ELF-1 (cell line): ENCODE results near the gene COG5.

Source experiments
- DNase-seq: peaks from one replicate; pipeline ENCODE4 v3.0.0-alpha.2; 2016; ENCODE audit warnings: low read depth, low spot score

COG5 gene

DNA sequence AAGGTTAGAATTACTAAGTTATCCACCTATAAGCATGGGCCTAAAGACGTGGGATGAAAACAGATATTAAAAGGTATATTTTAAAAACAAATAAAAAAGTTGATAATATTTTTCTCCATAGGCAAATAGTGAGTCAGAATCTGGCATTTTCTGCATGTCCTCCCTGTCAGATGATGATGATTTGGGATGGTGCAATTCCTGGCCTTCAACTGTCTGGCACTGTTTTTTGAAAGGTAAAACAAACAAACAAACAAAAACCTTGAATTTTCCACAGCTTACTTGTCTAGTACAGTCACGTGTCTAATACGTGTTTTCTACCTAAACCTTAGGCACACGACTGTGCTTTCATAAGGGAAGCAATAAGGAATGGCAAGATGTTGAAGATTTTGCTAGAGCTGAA lies 377.5 kb downstream of the COG5 start:
- no peak for DNase-seq

DNA sequence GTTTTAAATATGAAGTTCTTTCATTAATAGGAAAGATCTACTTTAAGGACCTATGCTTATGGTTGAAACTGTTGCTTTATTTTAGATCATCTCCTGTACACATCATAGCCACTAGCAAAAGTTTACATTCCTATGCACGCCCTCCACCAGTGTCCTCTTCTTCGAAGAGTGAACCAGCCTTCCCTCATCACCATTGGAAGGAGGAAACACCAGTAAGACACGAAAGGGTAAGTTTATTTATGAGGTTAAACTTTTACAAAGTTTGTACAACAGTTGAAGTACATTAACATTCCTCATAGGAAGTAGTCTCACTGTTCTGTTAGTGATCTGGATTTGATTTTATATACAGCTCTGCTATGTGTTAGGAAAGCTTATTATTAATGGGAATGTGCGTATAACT lies 378.0 kb downstream of the COG5 start:
- DNase-seq: no peak

DNA sequence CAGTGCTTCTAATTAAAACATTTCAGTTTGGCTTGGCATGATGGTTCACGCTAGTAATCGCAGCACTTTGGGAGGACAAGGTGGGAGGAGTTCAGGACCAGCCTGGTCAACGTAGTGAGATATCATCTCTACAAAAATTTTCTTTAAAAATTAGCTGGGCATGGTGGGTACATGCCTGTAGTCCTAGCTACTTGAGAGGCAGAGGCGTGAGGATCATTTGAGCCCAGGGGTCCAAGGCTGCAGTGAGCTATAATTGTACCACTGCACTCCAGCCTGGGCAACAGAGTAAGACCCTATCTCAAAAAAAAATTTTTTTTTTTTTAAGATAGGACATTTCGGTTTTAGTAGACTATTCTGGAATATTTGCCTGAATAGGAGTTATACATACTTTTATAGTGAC lies 382.5 kb downstream of the COG5 start:
- no peak for DNase-seq

- DNase-seq: no peak
Measured at GRCh38 chr7:107180378-107180777, 383.3 kb downstream of the COG5 start.

- DNase-seq: no peak
Measured at GRCh38 chr7:107179326-107180164, 384.2 kb downstream of the COG5 start.

- no peak for DNase-seq
Measured at GRCh38 chr7:107173691-107174406, 389.9 kb downstream of the COG5 start.

GRCh38 chr7:107173191-107173590 lies 390.5 kb downstream of the COG5 start:
- DNase-seq: no peak

DNA sequence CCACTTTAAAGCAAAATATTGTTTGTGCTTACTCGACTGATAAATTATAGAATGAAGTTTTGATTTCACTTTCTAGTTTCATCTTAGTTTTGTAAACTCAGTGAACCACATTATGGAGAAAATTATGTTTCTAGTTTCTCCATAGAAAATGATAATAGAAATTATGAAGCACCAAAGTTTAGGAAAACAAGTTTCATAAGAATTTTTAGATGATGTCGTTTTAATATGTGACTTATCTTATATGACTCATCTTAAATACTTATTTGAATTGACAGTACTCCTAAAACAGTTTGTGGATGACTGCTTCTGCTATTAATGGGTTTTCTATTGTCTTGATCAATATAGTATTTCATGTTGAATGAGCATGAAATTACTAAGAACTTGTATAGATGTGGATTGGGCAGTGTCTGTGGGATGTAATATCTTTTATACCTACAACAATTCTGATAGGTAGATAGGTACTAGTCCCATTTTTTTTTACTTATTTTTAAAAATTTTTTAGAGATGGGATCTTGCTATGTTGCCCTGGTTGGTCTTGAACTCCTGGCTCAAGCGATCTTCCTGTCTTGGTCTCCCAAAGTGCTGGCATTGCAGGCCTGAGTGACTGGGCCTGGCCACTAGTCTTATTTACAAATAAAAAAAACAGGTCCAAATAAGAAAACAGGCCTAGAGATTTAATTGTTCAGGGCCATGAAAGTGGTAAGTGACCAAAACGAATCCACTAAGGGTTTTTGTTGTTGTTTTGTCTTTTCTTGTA lies 391.3 kb downstream of the COG5 start:
- no peak for DNase-seq

DNA sequence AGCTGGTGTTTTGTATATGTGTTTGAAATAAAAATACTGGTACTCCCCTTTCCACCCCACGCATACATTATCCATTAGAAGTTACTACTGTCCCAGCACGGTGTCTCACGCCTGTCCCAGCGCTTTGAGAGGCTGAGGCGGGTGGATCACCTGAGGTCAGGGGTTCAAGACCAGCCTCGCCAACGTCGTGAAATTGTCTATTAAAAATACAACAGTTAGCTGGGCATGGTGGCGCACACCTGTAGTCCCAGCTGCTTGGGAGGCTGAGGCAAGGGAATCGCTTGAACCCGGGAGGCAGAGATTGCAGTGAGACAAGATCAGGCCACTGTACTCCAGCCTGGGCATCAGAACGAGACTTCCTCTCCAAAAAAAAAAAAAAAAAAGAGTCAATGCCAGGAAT lies 392.2 kb downstream of the COG5 start:
- DNase-seq: no peak

DNA sequence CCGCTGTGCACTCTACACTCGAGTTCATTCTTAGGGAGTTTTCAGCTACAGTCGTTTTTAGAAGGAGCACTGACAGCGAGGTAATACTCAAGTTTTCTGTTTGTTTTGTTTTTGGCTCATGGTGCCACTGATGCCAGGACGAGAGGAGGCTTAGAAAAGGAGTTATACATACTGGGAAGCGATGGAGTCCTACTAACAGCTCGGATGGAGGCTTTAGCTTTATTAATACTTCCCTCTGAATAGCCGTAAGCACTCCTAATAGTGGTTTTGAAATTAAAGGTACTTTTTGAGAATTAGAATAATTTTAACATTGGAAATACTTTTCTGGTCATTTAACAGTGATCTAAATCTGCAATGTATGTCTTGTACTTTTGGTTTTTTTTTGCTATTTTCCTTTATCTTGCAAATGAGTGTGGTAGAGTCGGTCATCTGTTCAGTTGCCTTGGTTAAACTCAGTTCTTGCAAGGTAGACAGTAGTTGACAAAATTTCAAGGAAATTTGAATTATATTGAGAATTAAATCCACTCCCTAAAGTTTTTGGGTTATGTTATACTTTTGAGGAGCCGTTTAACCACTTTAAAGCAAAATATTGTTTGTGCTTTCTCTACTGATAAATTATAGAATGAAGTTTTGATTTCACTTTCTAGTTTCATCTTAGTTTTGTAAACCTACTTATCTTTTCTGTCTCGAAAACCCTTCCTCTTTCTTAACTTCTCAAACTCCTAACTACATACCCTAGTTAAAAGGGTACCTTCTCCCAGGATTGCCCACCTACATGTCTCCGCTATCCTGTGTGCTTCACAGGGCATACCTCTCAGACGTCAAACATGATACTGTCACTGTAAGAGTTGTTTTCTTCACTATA lies 393.4 kb downstream of the COG5 start:
- no peak for DNase-seq

DNA sequence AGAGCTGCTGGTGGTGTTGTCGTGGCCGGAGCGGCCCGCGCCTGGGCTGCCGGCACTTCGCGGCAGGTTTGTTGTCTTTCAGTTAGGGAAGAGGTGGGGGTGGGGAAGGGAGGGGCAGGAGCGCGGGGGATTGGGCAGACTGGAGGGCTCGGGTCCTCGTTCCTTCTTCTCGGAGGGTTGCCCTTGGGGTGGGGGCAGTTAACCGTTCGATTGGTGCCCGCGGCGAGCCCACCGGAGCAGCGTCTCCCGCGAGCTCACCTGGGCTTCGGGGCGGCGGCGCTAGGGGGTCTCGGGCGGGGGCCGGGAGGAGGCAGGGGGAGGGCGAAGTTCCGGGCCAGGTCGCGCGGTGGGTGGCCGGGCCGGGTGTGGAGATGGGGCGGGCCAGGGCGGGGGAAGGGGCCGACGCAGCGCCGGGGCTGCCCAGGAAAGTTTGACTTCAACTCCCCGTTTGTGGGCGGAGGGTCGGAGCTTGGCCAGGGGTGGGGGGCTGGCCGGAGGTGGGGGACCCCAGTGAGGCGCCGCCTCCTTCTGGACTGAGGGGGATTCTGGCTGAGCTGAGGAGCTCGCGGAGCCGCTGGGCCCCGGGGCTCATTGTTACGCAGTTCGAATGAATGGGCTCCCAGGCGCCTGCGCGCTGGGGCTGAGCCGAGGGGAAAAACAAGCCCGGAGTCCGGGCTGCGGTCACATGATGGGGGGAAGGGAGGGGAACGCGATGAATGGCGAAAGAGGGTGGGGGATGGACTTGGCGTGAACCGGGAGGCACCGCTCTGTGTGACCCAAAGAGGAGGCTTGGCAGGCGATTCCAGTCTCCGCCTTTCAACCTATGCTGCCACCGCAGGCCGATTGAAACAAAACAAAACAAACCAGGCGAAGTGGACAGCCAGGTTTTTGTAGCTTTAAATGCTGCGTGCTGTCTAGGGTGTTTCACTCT lies 394.3 kb downstream of the COG5 start:
- DNase-seq: peak; percentile 97

GRCh38 chr7:107168233-107169119 lies 395.2 kb downstream of the COG5 start, which contains the start of gene HBP1:
HBP1 (plus strand) TSS chr7:107169003; CDS start chr7:107179894, 10,891 bp downstream.
- DNase-seq: peak; percentile 100

DNA sequence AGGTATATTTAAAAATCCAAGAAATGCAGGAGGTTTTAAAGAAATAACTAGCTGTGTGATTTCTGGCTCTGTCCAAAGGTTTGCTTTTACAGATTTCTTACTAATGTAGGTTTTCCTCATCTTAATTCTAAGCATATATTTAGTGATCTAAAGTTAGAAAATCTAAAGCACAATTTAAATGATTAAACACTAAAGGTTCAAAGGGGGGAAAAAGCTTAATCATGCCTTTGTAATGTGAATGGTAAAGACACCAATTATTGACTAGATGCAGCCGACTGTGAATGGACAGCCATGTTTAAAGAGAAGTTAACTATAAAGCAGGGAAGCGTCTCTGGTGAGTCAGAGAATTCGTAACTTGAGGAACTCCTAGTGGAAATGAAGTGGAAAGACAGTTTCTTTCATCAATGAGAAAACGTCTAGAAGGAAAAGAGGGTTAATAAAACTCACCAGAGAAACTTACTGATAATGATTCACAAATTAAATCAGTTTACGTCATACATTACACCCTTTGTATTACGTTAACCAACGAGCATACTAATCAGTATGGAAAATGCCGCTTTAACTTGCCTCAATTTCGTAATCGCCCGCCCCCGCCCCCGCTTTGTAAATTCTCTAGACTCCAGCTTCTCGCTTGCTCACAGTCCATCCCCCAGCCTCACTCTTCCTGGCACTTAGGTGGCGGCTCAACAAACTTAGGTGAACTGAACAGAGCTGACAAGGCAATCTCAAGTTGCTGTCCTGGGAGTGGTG lies 396.1 kb downstream of the COG5 start:
- DNase-seq: no peak

DNA sequence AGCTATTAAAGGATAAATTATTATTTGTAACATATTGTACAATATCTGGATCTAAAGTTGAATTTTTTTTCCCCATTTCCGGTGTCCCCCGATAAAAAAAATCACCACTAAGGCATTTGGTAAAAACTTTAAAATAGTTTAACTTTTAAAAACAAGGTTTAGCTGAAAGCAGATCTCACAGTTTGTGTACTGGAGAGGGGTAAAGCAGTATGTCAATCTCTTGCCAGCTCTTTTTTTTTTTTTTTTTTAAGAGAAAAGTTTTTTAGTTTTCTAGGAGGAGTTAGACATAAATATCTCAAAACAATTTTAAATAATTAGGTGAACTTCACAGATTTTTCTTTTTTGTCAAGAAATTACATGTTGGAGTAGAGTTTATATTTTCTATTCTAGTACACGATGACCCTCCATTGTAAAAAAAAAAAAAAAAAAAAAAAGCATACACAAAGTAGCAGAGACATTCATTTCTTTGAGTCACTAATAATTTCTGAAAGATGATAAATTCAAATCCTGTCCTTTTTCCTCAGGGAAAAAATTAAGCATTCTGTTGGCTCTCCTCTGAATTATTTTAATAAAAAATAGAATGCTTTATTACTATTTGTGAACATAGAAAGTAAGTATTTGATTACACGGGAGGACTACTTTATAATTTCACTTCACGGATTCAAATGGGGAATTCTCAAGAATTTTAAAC lies 396.8 kb downstream of the COG5 start:
- no peak for DNase-seq

GRCh38 chr7:107165341-107165740 lies 398.4 kb downstream of the COG5 start:
- DNase-seq: no peak

DNA sequence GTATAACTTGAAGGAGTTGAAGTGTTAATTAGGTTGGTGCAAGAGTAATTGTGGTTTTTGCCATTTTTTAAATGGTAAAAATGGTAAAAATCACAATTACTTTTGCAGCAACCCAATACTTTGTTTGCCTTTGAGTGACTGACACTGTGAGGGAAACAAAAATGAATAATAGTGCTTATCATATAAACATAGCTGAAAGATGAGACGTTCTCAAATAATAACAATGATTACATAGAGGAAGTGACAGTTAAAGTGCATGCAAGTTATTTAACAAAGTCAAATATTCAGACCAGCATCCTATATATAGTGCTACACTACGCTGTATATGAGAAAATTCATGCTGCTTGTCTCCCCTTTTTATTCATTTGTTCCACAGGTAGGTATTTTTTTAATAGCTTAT lies 399.6 kb downstream of the COG5 start:
- DNase-seq: no peak

DNA sequence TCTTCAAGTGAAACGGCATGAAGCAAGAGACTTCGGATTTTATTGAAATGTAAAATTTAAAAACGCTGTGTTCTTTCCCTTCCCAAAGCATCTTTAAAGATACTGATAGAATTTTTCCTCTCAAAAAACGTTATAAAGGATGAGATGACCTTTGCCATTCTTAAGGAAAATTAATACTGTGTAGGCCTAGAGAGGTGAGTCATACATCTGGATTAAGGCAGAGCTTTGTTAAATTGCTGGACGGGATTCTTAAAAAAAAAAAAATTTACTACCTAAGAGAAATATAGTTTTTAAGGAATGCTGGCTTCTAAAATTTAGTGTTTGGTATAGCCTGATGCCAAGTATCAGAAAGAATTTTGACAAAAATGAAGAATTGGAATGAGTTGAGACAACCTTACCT lies 401.2 kb downstream of the COG5 start:
- DNase-seq: no peak

- no peak for DNase-seq
Measured at GRCh38 chr7:107161415-107161814, 402.3 kb downstream of the COG5 start.
